ENCODE data around the gene DNAH6.

GRCh38 chr2:84478867-84479266 lies 37.4 kb upstream of the DNAH6 start:
- TF ChIP-seq FUS (optimal IDR thresholded peaks at IDR 0.05; ENCODE audit: low read depth, low read length), result no peak
- no peak for TF ChIP-seq SUPT5H (IDR thresholded peaks at IDR 0.05)
- TF ChIP-seq HMG20A (CRISPR knock-in tag; conservative IDR thresholded peaks at IDR 0.05), result no peak
- no peak for TF ChIP-seq YY1 (IDR thresholded peaks at IDR 0.05; ENCODE audit: borderline replicate concordance in 1 of 3, control insufficient read depth in 1 of 3, extremely low read depth in 1 of 3, insufficient read depth in 3 of 3, insufficient read length in 1 of 3, insufficient replicate concordance in 2 of 3, low read depth in 1 of 3, low read length in 2 of 3)
- no peak for TF ChIP-seq RCOR1 (IDR thresholded peaks at IDR 0.05; ENCODE audit: borderline replicate concordance in 1 of 2, low read depth in 2 of 2, low read length in 2 of 2)
- no peak for TF ChIP-seq CTCF (IDR thresholded peaks at IDR 0.05 in 2 of 3, conservative IDR thresholded peaks at IDR 0.05 in 1 of 3; ENCODE audit: insufficient read depth in 2 of 3, low read depth in 1 of 3, low read length in 3 of 3)
